IPS DF 4.7 (cell line): ENCODE measurements around the gene KIAA0825.

Experiments
- DNase-seq: peaks from one replicate; pipeline ENCODE4 v3.0.0-alpha.2; 2013; ENCODE audit warnings: low spot score; ENCODE audit errors: extremely low read depth

Gene KIAA0825

DNA sequence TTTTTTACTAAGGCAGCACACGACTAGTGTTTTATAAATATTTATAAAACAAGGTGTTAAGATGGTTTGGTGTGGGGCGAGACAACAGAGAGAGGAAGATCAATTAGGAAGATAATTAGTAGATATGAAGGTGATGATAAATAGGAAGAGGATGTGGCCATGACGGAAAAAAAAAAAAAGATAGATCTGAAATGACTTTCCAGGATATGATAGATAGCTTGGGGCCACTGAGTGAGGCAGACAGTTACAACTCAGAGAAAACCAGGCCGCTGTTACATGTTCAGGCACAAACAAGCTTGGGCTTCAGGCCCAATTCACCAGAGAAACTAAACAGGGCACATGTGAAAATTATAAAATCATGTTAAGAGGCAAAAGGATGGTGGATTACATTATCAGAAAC, 43.2 kb downstream of the KIAA0825 start:
- no peak for DNase-seq

DNA sequence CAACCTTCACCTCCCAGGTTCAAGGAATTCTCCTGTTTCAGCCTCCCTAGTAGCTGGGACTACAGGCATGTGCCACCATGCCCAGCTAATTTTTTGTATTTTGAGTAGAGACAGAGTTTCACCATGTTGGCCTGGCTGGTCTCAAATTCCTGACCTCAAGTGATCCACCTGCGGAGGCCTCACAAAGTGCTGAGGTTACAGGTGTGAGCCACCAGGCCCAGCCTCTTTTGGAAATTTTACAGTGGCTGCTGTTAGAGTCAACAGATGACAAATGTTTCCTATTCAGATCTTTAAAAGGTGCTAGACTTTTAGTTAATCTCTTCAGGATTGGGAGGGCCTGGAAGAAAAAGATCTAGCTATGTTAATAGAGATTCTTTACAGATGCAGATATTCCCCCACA, 45.1 kb downstream of the KIAA0825 start:
- peak; percentile 22 for DNase-seq

DNA sequence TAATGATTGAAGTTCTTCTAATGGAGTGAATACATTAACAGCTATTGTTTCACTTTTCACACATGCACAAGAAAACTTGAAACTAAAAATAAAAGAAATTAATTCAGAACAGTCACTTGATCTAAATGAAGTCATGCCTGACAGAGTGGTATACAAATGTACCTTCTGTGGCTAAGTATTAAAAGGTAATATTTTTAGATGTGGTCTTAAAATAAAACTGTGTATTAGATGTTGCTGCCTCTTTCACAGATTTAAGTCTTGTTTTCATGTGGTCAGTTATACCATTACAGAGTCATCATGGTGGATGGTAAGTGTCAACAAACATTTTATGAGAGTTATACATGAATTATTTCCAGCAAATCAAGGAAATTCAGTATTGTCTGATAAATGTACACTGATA, 47.0 kb downstream of the KIAA0825 start:
- no peak for DNase-seq

DNA sequence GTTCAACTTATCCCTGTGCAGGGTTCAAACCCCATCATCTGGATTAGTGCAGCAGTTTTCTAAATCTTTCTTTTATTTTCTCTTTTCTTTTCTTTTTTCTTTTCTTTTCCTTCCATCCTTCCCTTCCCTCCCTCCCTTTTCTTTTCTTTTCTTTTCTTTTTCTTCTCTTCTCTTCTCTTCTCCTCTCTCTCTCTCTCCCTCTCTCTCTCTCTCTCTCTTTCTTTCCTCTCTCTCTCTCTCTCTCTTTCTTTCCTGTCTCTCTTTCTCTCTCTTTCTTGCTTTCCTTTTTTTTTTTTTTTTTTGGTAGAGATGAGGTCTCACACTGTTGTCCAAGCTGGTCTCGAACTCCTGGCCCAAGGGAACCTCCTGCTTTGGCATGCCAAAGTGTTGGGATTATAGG, 53.6 kb downstream of the KIAA0825 start:
- DNase-seq = no peak

DNA sequence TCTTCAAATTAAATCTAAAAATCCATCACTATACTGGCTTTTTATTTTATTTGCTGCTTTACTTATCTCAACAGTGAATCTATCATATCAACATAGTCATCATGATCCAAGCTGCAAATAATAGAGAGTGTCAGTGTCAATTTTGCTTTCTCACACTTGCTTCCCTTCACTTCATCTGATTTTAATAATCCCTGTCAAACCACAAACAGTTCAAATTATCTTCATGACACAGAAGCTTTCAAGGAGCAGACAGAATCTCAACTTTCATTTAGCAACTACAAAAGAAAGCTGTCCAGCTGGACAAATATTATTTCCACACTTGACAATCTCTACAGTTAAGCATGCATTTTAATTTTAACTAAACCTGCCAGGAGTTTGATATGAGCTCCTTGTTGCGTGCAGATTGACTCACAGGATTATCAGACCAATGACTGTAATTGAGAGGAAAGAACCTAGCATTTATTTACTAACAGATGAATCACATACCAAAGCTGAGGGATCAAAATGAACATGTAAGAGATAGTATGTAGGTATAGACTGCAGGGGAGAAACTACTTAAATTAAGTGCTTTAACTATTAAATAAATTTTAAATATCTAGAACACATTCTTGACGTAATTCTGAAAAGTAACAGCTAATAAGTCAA, 56.0 kb downstream of the KIAA0825 start:
- no peak for DNase-seq

DNA sequence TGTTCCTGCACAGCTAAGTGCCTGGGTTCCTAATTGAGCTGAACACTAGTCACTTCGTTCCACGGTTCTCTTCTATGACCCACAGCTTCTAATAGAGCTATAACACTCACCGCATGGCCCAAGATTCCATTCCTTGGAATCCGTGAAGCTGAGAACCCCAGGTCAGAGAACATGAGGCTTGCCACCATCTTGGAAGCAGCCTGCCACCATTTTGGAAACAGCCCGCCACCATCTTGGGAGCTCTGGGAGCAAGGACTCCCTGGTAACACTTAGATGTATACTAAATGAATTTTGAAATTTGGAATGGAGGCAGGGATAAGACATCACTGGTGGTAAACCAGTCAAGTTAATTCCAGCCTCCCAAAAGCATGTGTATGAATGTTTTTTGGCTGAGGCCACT, 60.4 kb downstream of the KIAA0825 start:
- DNase-seq = no peak

DNA sequence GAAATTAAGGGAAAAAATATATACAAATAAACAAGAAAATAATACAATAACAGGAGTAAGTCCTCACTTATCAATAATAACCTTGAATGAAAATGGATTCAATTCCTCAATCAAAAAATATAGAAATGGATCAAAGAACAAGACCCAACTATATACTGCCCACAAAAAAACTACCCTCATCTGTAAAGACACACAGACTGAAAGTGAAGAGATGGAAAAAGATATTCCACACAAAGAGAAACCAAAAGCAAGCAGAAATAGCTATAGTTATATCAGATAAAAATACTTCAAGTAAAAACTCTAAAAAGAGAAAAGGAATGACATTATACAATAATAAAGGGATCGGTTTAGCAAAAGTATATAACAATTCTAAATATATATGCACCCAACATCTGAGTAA, 66.5 kb downstream of the KIAA0825 start:
- no peak for DNase-seq

DNA sequence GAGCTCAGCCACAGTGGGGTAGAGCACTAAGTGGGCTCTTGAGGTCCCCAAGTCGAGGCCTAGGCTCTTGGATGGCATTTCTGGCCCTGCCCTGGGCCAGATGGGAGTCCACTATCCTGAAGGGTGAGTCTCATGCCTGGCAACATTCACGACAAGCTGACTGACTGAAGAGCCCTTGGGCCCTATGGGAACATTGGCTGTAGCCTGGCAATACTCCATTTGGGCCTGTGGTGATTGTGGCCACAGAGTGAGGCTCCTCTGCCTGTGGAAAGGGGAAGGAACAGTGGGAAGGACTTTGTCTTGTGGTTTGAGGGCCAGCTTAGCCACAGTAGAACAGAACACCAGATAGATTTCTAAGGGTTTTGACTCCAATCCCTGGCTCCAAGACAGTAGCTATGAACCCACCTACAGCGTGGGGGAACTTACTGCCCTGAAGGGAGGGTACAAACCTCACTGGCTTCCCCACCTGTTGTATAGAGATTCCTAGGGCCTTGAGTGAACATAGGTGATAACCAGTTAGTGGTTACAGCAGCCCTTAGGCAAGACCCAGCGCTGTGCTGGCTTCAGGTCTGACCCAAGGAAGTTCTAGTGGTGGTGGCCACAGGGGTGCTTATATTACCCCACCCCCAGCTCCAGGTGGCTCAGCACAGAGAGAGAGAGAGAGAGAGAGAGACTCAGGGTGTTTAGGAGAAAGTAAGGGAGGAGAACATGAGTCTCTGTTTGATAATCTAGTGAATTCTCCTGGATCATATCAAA, 72.4 kb downstream of the KIAA0825 start:
- DNase-seq = no peak

DNA sequence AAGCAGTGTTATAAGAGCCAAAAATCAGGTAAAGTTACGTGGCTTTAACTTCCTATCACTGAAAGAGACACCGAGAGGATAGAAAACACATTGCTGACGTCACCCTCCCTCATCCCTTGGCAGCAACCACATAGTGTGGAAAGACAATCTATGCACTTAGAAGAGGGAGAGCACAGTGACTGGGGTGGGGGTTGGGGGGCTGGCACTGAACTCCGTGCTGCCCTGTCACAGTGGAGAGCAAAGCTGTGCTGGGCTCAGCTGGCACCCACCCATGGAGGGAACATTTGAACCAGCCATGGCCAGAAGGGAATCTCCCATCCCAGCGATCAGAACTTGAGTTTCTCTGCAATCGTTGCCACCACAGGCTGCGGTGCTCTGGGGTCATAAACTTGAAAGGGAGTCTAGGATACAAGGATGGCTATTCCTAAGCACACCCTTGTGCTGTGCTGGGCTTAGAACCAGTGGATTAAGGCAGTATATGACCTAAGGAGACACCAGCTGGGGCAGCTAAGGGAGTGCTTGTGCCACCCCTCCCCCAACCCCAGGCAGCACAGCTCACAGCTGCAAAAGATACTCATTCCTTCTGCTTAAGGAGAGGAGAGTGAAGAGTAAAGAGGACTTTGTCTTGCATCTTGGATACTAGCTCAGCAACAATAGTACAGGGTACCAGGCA, 73.4 kb downstream of the KIAA0825 start:
- no peak for DNase-seq

DNA sequence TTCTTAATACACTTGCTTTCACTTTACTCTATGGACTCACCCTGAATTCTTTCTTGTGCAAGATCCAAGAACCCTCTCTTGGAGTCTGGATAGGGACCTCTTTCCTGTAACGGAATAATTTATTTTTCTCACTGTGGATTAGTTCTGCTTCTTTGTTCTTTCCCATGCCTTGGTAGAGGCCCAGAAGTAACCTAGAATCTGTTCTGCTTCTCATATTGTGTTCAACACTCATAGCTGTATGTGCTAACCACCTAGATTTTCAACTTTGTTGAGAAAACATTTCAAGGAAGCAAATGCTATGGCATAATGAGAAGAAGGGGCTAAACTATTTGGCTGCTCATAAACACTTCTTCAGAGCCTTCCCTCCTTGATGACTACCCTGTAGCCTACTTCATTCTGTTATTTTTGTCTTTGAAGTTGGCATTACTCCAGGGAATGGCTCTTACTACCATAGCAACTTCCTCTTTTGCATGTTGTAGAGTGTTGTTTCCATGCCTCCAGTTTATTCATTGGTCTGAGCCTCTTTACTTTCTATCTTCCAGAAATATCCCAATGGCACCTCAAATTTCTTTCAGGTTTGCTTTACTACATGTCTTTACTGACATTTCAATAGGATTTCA, 74.3 kb downstream of the KIAA0825 start:
- DNase-seq = no peak

DNA sequence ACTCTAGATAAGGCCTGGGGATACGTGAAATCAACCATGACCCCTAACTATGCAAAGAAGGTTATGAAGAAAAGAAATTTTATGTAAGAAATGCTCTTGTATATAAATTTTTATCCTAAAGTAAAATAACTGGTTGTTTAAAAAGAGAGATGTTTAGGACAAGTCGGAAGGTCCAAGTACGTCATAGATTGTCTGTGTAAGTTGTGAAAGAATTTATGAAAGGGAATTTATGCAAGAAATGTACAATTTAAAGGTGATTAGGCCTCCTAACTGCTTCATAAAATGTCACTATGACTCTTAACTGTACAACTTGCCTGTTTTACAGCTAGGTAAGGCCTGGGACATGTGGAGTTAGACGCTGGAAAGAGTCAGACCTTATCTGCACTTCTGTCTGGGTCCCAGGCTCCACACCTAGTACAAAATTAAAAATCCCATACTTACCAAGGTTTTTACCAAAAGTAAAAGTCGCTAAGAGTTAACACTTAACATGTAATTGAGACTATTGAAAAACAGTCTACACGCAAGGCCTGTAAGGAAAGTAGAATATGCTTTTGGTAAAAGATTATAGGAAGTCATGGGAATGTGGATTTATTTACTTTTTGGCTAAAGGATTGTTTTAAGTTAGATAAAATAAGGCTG, 77.4 kb downstream of the KIAA0825 start:
- no peak for DNase-seq

DNA sequence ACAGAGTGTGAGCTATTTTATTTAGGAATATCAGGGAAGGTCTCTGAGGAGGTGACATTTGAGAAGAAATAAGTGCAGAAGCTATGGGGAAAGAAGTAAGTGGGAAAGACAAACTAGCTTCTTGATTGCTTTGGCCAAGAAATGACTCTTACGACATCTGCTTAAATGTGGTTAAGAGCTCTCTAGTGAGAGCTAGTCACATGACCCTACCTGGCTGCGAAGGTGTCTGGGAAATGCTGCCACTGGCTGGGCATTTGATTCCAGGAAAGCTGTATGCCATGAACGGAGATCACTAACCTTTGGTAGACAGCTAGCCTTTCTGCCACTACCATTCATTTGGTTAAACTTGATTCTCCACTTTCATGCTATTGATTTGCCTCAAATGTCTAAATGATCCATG, 80.1 kb downstream of the KIAA0825 start:
- DNase-seq = no peak

DNA sequence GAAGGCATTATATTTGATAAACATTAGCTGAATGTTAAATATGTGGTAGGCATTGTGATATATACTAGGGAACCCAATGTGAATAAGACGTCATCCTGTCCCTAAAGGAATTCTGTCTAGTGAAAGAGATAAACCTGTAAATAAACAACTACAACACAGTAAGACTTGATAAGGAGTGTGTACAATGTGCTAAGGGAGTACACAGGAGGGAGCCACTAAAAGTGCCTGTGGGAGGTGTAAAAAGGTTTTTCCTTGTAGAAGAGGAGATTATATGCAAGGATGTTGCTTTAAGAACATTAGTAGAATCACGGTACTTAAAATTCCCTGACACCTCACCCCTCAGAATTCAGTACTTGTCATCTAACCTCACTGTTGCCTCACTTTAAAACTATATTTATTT, 91.7 kb downstream of the KIAA0825 start:
- no peak for DNase-seq

DNA sequence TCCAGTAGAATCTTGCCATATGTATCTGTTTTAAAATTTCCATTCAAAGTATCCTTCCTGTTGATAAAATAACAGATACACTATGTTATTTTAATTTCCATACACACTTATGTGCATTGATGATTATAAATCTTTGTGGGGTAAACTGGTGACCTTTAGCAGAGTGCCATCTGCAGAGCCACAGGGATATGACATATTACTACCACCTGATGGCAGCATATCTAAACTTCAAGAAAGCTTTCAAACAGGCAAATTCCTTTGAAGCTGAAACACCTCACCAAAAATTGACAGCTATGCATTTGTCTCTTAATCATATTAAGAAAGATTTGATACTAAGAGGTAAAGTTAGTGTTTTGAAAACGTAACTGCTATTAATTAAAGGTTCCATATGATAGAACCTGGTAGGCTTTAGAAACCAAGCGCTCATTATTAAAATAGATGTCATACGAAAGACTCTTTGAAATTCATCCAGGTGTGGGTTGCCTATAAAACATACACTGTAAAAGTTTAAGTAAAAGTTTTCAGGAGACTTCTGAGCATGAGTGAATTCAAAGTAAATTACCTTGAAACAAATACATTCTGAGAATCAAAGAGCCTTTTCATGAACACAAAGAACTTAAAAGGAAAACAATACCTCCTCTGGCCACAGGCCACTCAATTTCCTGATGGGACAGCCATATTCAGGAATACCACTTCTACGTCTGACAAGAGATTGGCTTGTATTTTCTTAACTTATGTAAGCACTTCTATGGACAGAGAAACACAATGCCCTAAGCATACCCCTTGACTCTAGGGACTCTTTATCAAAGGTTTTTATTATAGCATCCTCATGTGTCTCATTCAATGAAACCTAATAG, 93.3 kb downstream of the KIAA0825 start:
- no peak for DNase-seq

DNA sequence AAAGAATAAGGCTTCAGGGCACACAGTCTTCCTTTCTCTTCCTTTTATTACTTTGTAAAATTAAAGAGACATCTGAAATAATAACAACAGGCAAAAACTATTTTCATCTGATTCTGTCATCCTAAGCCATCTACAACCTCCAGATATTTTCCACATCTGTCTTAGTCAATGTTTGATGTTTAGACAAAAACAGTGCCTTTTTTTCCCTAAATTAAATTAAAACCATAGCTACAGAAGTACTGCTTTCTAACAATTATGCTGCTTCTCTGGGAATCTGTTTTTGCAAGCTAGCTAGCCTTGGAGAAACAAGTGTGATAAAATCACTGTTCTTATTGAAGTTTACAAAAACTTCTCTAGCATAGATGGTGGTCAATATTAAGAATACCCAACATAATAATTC, 95.4 kb downstream of the KIAA0825 start:
- DNase-seq = no peak

DNA sequence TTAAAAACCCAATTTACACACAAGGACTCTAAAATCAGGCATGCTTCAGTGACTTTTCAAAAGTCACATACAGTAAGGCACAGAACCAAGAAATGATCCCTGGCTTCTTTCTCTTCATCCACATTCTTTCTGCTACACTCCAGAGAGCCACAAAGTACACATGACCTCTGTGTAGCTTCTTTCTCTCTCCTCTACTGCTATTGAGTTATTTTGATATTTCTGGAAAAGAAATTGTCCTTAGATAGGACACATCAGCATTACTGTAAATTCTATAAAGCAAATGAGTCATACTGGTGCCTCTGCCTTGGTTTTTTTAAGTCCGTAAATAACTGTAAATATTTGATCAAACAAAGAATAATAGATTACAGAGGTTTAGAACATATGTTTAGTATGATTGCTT, 96.3 kb downstream of the KIAA0825 start:
- no peak for DNase-seq

DNA sequence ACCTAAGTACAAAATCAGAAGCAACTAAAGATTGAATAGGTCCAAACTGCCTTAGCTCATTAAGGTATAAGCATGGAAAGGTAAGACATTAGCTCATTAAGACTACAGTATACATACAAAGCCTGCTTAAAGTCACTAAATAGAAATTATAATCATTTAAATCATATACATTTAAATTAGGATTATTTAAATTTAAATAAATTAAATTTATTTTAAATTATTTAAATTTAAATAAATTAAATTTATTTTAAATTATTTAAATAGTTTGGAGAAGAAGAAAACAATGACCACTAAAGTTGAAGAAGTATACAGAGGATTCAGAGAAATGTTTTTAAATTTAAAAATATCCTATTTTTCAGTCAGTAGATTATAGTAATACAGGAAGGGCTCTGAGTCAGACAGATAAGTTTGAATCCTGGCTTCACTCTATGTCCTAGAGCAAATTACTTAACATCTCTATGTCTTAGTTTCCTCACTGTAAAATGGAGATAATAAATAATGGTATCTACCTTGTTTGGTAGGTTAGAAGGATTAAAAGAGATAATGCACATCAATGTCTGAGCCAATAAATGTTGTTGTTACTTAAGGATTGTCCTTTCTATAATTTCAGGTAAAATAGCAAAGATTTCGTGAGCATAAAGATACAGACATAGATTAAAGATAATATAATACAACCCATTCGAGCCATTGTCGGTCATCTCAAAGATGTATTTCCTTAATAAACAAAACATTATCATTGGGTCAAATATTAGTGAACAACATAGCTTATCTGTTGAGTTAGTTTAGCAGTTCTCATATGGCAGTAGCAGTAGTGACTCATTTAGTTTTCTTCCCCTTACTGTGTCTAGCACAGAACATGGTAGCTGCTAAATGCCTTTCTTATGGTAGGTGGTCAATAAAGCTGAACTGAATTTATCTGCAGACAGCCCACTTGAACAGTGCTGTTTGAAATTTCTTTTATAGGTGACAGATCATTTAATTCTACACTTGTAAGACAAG, 100.6 kb downstream of the KIAA0825 start:
- DNase-seq = no peak

DNA sequence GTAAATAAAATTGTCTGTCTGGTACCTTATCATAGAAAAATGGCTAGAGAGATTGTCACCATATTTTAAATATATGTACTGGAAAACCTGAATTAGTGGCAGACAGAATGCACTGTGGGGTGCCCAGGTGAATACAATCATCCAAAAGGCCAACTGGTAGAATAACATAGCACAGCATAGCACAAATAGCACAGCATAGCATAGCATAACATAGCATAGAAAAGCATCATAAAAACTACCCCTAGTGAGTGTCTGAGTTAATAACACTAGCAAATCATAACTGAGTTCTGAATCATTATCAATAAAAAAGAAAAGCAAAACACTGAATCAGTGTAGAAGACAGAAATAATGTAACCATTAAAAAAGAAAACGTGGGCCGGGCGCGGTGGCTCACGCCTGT, 102.3 kb downstream of the KIAA0825 start:
- no peak for DNase-seq

DNA sequence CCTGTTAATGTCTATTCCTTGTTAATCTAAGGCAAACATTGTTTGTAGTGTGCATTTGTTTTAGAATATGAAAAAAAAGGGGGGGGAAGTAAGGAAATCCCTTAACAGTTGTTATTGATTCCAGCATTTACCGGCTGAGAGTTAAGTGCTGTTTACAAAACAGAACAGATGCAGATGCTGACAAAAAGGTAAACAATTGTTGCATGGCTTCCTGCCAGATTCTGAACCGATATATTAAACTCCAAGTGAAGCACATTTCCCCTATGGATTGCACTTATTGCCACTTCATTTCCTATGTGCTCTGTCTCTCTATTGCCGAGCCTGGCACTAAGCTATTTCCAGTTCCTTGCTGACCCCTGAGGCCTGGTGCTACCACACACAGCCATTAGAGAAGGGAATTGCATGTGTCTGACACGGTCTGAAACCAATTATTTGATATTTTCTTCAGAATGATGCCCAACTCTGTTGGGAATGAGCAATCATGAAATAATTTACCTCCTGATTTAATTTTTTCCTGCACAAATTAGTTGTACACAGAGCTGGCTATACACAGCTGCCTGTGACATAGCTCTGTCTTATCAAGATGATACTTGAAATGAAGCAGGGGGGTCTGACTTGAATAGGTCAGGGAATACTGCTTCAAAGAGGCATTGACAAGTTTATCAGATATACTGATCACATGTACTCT, 109.8 kb downstream of the KIAA0825 start:
- DNase-seq = no peak
